NCI-H460 (cell line): Measurements from ENCODE around the gene COQ4. TPM values are rescaled to one million over a fixed set of nuclear protein-coding genes. Genes with fewer than 3 reads are reported as not detected.

Experiments used
- DNase-seq: peaks from one replicate; pipeline ENCODE4 v3.0.0-alpha.2; 2016; ENCODE audit warnings: low read depth; ENCODE audit errors: extremely low read depth
- total RNA-seq: library from RNA; depleted of rRNA; stranded (reverse); fragments of >200 nt; shearing (Covaris generic); gene quantifications from 2 replicates; pipeline ENCODE4 v1.2.3, GENCODE V29; 2014; rRNA removed

Gene COQ4
- total RNA-seq, 1 experiment from 2014 or later, result 48.8 TPM

DNA sequence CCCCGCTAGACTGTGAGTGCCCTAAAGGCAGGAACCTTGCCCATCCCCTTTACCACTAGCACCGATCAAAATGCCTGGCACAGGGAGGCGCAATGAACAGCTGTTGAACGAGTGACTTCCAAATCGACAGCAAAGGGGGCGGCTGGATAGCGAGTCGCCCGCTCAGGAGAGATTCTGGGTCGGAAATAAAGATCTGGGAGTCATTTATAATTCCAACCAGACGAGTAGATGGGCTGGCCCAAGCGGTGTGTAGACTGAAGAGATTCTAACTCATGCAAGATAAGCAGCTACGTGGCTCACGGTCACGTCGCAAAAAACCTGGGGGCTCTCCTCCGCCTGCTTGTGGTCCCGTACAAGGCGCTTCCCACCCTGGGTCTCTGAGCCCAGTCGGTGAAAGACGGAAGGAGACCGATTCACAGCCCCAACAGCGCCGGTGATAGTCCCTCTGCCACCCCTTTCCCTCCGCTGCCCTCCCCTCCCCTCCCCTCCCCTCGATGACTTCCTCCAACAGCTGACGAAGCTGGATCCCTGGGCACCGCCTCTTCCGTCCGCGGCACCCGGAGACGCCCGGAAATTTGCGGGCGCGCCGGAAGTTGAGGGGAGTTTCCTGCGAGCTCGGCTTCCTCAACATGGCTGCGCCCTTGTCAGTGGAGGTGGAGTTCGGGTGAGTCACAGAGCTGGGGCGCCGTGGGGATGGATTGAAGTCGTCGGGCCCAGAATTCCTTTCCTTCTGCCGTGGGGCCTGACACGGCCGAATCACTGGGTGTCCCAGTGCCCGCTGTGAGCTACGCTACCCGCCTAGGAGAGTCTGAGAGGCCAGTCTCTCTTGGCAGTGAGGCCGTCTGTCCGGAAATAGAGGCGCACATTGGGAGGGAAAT lies 48.4 kb downstream of the COQ4 start, which contains the start of gene URM1:
Gene URM1, plus strand, starts transcription at position 623 of the 878 bp plus-strand sequence. Its CDS starts 7 bp downstream, at position 630.
- peak; percentile 96 for DNase-seq

DNA sequence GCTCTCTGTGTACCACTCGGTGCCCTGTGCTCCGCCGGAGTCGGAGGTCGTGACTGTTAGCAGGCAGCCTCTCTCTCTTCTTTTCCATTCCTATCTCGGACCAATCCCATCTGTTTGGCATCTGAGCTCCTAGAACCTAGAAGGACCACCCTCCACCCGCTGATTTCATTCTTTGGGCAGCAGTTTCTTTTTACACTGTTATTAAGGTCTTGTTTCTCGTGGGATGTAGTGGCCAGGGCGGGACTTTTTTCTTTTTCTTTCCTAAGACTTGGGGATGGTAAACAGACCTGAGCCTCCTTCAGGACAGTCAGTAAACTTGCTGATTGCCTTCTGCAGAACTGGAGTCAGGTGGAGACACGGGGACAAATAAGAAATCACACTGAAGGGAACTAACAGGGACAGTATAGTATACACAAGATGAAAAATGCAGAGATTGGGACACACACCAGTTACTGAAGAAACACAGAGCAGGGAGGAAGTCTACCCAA lies 49.0 kb downstream of the COQ4 start:
- DNase-seq, result no peak

DNA sequence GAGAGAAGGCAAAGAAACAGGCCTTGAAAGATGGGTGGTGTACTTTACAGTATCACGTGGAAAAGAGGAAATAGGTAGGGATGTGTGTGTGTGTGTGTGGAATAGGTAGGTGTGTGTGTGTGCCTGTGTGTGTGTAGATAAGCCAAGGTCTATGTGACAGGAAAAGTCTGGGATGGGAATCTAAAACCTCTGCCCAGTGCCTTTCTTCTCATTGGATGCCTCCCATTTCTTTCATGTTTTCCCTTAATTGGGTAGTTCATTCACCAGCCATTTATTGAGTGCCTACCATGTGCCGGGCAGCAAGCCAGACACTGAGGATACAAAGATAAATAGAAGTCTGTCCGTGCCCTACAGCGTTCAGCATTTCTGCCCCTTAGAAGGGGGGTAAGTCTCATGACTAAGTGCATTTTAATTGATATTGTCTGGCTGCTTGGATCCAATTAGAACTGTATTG lies 49.6 kb downstream of the COQ4 start:
- no peak for DNase-seq

DNA sequence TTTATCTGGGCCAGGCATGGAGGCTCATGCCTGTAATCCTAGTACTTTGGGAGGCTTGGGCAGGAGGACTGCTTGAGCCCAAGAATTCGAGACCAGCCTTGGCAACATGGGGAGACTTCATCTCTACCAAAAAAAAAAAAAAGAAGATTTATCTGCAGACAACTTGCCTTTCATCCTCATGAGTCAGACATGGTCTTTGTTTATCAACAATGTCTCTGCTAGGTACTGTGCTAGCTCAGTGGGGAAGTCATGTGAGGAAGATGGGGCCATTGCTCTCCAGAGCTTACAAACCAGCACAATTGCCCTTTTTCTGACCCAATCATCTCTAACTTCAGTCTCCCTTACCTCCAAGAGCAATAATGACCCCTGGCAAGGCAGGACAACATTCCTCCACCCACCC lies 50.1 kb downstream of the COQ4 start:
- DNase-seq, result no peak

DNA sequence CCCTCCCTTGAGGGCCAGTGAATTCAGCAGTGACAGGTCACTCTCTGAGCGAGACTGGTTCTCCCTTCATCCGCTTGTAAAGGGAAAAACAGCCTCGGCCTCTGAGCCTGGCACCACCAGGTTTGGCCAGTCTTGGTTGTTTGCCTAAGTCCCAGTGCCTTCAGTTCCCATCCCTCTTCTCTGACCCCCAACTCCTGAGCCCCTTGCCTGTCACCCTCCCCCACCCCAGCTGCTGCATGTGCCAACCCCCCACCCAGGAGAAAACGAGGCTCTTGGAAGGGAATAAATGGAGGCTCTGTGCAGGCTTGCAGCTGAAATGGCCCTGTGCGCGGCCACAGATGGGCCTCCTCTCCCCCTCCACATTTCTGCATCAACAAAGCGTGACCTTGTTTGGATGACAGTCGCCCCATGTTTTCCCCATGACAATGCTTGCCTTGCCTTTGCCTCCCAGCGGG lies 51.6 kb downstream of the COQ4 start:
- DNase-seq, result no peak

DNA sequence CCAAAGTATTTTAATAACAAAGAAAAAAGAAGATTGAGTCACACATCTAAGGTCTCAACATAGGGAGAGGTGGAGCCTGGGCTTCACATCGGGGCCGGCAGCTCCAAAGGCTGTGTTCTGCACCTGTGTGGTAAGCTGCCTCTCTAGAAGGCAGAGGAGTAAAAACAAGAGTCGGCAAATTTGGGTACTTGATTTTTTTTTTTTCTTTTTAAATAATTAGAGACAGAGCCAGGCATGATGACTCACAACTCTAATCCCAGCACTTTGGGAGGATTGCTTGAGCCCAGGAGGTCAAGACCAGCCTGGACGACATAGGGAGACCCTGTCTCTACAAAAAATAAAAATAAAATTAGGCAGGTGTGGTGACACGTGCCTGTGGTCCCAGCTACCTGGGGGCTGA lies 53.2 kb downstream of the COQ4 start:
- no peak for DNase-seq

DNA sequence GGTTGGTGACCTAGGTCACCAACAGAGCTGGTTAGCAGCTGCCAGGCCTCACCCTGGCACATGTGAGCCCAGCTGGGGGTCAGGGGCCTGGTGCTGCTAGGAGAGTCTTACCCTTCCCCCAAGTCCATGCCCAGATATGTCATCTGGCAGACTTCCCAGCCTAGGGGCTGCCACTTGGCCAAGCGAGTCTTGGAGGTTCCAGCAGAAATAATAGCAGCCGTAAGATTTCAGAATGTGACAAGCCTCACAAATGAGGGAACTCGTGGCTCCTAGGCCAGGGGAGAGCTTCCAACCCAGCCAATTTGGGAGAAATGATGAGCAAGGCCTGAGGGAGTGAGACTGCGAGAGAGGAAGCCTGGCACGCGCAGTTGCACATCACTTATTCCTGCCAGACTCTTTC lies 59.6 kb downstream of the COQ4 start:
- DNase-seq, result no peak

DNA sequence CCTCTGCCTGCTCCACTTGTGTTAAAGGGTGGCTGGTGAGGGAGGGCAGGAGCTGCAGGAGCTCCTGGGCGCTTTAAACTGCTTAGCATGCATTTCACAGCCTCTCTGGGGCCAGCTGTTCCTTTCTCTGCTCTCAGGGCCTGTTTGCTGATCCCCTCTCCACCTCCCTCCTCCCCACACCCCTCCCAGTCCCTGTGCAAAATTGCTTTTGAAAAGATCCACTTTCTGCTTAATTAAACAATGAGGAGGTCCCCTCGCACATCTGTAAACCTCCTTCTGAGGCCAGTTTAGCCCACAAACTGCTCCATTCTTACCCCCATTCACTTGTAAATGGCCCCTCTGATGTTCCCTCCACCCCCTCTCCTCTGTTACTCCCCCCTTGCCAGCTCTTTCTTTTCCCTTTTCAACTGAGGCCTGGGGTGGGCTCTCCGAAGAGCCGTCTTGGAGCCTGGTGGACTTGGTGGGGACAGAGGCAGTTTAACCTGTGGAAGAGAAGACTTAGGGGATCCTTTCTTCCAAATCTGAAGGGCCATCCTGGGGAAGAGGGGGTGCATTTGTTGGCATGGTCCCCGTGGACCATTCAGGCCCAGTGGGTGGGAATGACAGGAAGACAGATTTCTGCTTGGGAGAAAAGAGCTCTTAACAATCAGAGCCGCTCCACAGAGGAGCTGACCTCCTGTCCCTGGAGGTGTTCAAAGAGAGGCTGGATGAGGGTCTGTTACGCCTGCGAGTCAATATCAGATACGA lies 60.5 kb downstream of the COQ4 start:
- no peak for DNase-seq

Other genes starting within 250 kb of the COQ4 start
- 76.6 and 80.3 TPM in 2 replicates for gene PTGES2, start 195.1 kb upstream of the COQ4 start, total RNA-seq
- not detected in 2 replicates for gene LCN2, start 173.4 kb upstream of the COQ4 start, total RNA-seq
- 86.7 and 113 TPM in 2 replicates for gene BBLN, start 162.6 kb upstream of the COQ4 start, total RNA-seq
- 51.0 and 56.6 TPM in 2 replicates for gene CIZ1, start 131.3 kb upstream of the COQ4 start, total RNA-seq
- 1.0 and 1.2 TPM in 2 replicates for gene DNM1, start 119.5 kb upstream of the COQ4 start, total RNA-seq
- gene GOLGA2, start 46.8 kb upstream of the COQ4 start, total RNA-seq, result 47.4 and 65.4 TPM in 2 replicates
- gene SWI5, start 46.6 kb upstream of the COQ4 start, total RNA-seq, result 48.0 and 54.0 TPM in 2 replicates
- gene TRUB2, start 392 bp upstream of the COQ4 start, total RNA-seq, result 25.7 and 30.7 TPM in 2 replicates
- gene SLC27A4, start 17.7 kb downstream of the COQ4 start, total RNA-seq, result 27.1 and 29.8 TPM in 2 replicates
- gene URM1, start 48.5 kb downstream of the COQ4 start, total RNA-seq, result 52.5 and 64.7 TPM in 2 replicates
- 13.6 and 13.9 TPM in 2 replicates for gene CERCAM, start 98.0 kb downstream of the COQ4 start, total RNA-seq
- 39.4 and 47.2 TPM in 2 replicates for gene ODF2, start 133.2 kb downstream of the COQ4 start, total RNA-seq
- gene GLE1, start 181.9 kb downstream of the COQ4 start, total RNA-seq, result 31.6 and 36.6 TPM in 2 replicates
- gene SPTAN1, start 229.7 kb downstream of the COQ4 start, total RNA-seq, result 136 and 162 TPM in 2 replicates